IMR-90 (cell line): ENCODE results near the gene STX17. TPM values are rescaled to one million over a fixed set of nuclear protein-coding genes. Genes with fewer than 3 reads are reported as not detected.

ENCODE experiments used
- ATAC-seq: fragments of 200-7000 bp; cut with Tn5 transposase; 2 replicates; pipeline ENCODE4 v1.9.1; 2020; ENCODE audit warnings: low read depth, mild to moderate bottlenecking, moderate library complexity
- BruUV-seq: library from RNA; stranded (reverse); fragments of 400-500 nt; replicated peaks from 2 replicates; lab custom pipeline; 2021; lab: Mats Ljungman, UMichigan
- CTCF ChIA-PET: fragments of 300-600 bp; formaldehyde crosslinking; extraction: SDS; loops from one replicate; lab custom pipeline; 2021; ENCODE audit warnings: antibody characterized with exemption; lab: Yijun Ruan, JAX
- POLR2A ChIA-PET: fragments of 300-600 bp; sonication (Branson Sonifier 250); formaldehyde crosslinking; loops from one replicate; lab custom pipeline; 2022; ENCODE audit warnings: antibody characterized with exemption; ENCODE audit not compliant: unreplicated experiment; lab: Charles Lee
- DNase-seq: peaks from one replicate; pipeline ENCODE4 v3.0.0; 2013
- H2AFZ ChIP-seq: replicated peaks from 2 replicates; pipeline ENCODE3; 2013; ENCODE audit warnings: low read length, mild to moderate bottlenecking; ENCODE audit not compliant: poor library complexity
- H2AK5ac ChIP-seq: 2 replicates; pipeline ENCODE4 v1.6.1; 2013; ENCODE audit warnings: low read depth, low read length, inconsistent platforms
- H2AK9ac ChIP-seq: replicated peaks from 2 replicates; pipeline ENCODE3; 2013; ENCODE audit warnings: mild to moderate bottlenecking, low read depth, low read length, moderate library complexity; ENCODE audit not compliant: poor library complexity
- H2BK120ac ChIP-seq: 2 replicates; pipeline ENCODE4 v1.6.1; 2013; ENCODE audit warnings: low read depth, low read length, inconsistent platforms
- H2BK15ac ChIP-seq: 3 replicates; pipeline ENCODE4 v1.6.1; 2013; ENCODE audit warnings: low read depth, low read length, inconsistent platforms
- H2BK20ac ChIP-seq: 2 replicates; pipeline ENCODE4 v1.6.1; 2013; ENCODE audit warnings: low read depth, mild to moderate bottlenecking, inconsistent platforms, low read length, moderate library complexity
- H2BK5ac ChIP-seq: 2 replicates; pipeline ENCODE4 v1.6.1; 2013; ENCODE audit warnings: mild to moderate bottlenecking, low read depth, low read length, inconsistent platforms; ENCODE audit not compliant: poor library complexity, severe bottlenecking
- H3K14ac ChIP-seq: replicated peaks from 2 replicates; pipeline ENCODE4 v1.6.1; 2013; ENCODE audit warnings: low read depth, low read length, inconsistent platforms
- H3K18ac ChIP-seq: 2 replicates; pipeline ENCODE4 v1.6.1; 2013; ENCODE audit warnings: low read depth, low read length, control low read depth
- H3K23ac ChIP-seq: 2 replicates; pipeline ENCODE4 v1.6.1; 2013; ENCODE audit warnings: low read depth, low read length, inconsistent platforms
- H3K27ac ChIP-seq: 2 replicates; pipeline ENCODE4 v1.5.1; 2013; ENCODE audit warnings: mild to moderate bottlenecking, control low read depth, low read length; ENCODE audit not compliant: insufficient read depth
- H3K27me3 ChIP-seq: 2 replicates; pipeline ENCODE4 v1.6.1; 2013; ENCODE audit warnings: low read length; ENCODE audit not compliant: control insufficient read depth, insufficient read depth
- H3K36me3 ChIP-seq: 2 replicates; pipeline ENCODE4 v1.6.1; 2013; ENCODE audit warnings: low read length, mixed read lengths; ENCODE audit not compliant: control insufficient read depth, insufficient read depth
- H3K4ac ChIP-seq: 2 replicates; pipeline ENCODE4 v1.6.1; 2013; ENCODE audit warnings: low read depth, low read length, inconsistent platforms
- H3K4me1 ChIP-seq: 2 replicates; pipeline ENCODE4 v1.6.1; 2013; ENCODE audit warnings: low read length, mixed read lengths; ENCODE audit not compliant: control insufficient read depth, insufficient read depth
- H3K4me2 ChIP-seq: 2 replicates; pipeline ENCODE4 v1.6.1; 2013; ENCODE audit warnings: low read depth, mild to moderate bottlenecking, control low read depth, low read length, moderate library complexity
- H3K4me3 ChIP-seq: 2 replicates; pipeline ENCODE4 v1.5.1; 2013; ENCODE audit warnings: low read depth, mild to moderate bottlenecking, control low read depth, low read length, moderate library complexity; ENCODE audit not compliant: insufficient read depth
- H3K56ac ChIP-seq: 2 replicates; pipeline ENCODE4 v1.6.1; 2013; ENCODE audit warnings: low read length, inconsistent platforms; ENCODE audit not compliant: insufficient read depth; ENCODE audit errors: extremely low read depth
- H3K79me1 ChIP-seq, 2 experiments: 2 replicates each; pipeline ENCODE4 v1.6.1; 2013; ENCODE audit warnings: low read length in 2 of 2, inconsistent platforms in 1 of 2, low read depth in 1 of 2
- H3K9ac ChIP-seq: 2 replicates; pipeline ENCODE4 v1.6.1; 2013; ENCODE audit warnings: low read depth, low read length, control low read depth
- H3K9me1 ChIP-seq: 2 replicates; pipeline ENCODE4 v1.6.1; 2013; ENCODE audit warnings: low read length, inconsistent platforms; ENCODE audit not compliant: insufficient read depth
- H3K9me3 ChIP-seq: 2 replicates; pipeline ENCODE4 v1.6.1; 2013; ENCODE audit warnings: low read length; ENCODE audit not compliant: control insufficient read depth, insufficient read depth
- H4K20me1 ChIP-seq: 2 replicates; pipeline ENCODE4 v1.6.1; 2013; ENCODE audit warnings: low read length, inconsistent platforms; ENCODE audit not compliant: insufficient read depth
- H4K5ac ChIP-seq: 2 replicates; pipeline ENCODE4 v1.6.1; 2013; ENCODE audit warnings: mild to moderate bottlenecking, low read depth, low read length, control low read depth
- H4K8ac ChIP-seq, 2 experiments: 2 replicates each; pipeline ENCODE4 v1.6.1; 2013; ENCODE audit warnings: low read depth in 2 of 2, low read length in 2 of 2, control low read depth in 1 of 2, inconsistent platforms in 1 of 2
- H4K91ac ChIP-seq: 2 replicates; pipeline ENCODE4 v1.6.1; 2013; ENCODE audit warnings: low read depth, low read length, inconsistent platforms; ENCODE audit not compliant: insufficient read depth
- ELK1 ChIP-seq: fragments of 150-350 bp; IDR thresholded peaks from 2 replicates; pipeline ENCODE4 v1.6.1; 2016; ENCODE audit warnings: low read depth, mild to moderate bottlenecking, low read length, moderate library complexity, borderline replicate concordance
- MXI1 ChIP-seq: IDR thresholded peaks from 2 replicates; pipeline ENCODE4 v1.6.1; 2012; ENCODE audit warnings: low read depth, mild to moderate bottlenecking, low read length, moderate library complexity, borderline replicate concordance
- NFE2L2 ChIP-seq: fragments of 150-350 bp; IDR thresholded peaks from 2 replicates; pipeline ENCODE4 v1.6.1; 2016; ENCODE audit warnings: low read depth, mild to moderate bottlenecking, low read length
- POLR2A ChIP-seq: IDR thresholded peaks from 2 replicates; pipeline ENCODE4 v1.6.1; 2012; ENCODE audit warnings: mild to moderate bottlenecking, low read depth, low read length
- WGBS, 2 experiments: methylation state at CpG; one replicate each; pipeline versions ENCODE4 v1.1.5 to v1.1.7; 2013; ENCODE audit warnings: missing lambda C conversion rate in 2 of 2; ENCODE audit not compliant: insufficient read length in 1 of 2; ENCODE audit errors: extremely low coverage in 2 of 2; 5-methylcytosine and 5-hydroxymethylcytosine counted together
- dilution Hi-C: fragments of 300-500 bp; cut with HindIII; formaldehyde crosslinking; loops from one replicate; pipeline ENCODE4 v1.14.3; 2018; ENCODE audit warnings: low sequenced_read_pairs; ENCODE audit not compliant: unreplicated experiment
- in situ Hi-C: fragments of 300-500 bp; cut with MboI; formaldehyde crosslinking; loops from 3 replicates; pipeline ENCODE4 v1.14.3; 2019; ENCODE audit warnings: low sequenced_read_pairs, inconsistent platforms, mixed read lengths
- intact Hi-C: fragments of 100-400 bp; cut with micrococcal nuclease; formaldehyde crosslinking; loops from 2 replicates; pipeline ENCODE4 v1.10.0; 2022
- polyA plus RNA-seq, 3 experiments: library from polyadenylated mRNA; depleted of rRNA; stranded (reverse); fragments of >200 nt; gene quantifications; 2 replicates each; pipeline ENCODE4 v1.2.3, GENCODE V29; 2012; ENCODE audit warnings: low replicate concordance in 1 of 3
- total RNA-seq: library from RNA; depleted of rRNA; stranded (reverse); fragments of >200 nt; gene quantifications from 2 replicates; pipeline ENCODE4 v1.2.3, GENCODE V29; 2012

Gene STX17
- total and polyA plus RNA-seq, 2 of the 4 experiments (the other 2 are of a cell fraction): 6.2 to 11.7 TPM

GRCh38 chr9:99873943-99874584, 32.4 kb upstream of the STX17 start:
- no peak overlapping the region for H3K9ac ChIP-seq
- H2AK9ac ChIP-seq: no peak overlapping the region
- H2AFZ ChIP-seq: no peak overlapping the region
- no peaks in the 10 kb centered on the region for H3K79me1 ChIP-seq
- no peak overlapping the region for H3K4me3 ChIP-seq
- peaks cover 3% of the 10 kb centered on the region; the same call in 1 of the 2 replicates for H3K9me1 ChIP-seq
- H4K8ac ChIP-seq: no peak overlapping the region
- H2BK120ac ChIP-seq: no peak overlapping the region
- peaks cover 4% of the 10 kb centered on the region; the same call in 1 of the 2 replicates for H4K20me1 ChIP-seq
- H3K56ac ChIP-seq: no peak overlapping the region
- H4K5ac ChIP-seq: no peak overlapping the region
- H3K27ac ChIP-seq: no peak overlapping the region
- H3K27me3 ChIP-seq: no peaks in the 10 kb centered on the region; the same call in 1 of the 2 replicates
- no peak overlapping the region for H3K14ac ChIP-seq
- dilution Hi-C loops (no loop called here), intact Hi-C loops (no loop called here), in situ Hi-C loops (no loop called here)
- ChIA-PET POLR2A (no interaction called here), CTCF (no interaction called here)
- no peak overlapping the region for H3K4me2 ChIP-seq
- no peaks in the 10 kb centered on the region for H3K9me3 ChIP-seq
- BruUV-seq: no TSS peak
- H3K36me3 ChIP-seq: no peaks in the 10 kb centered on the region
- ATAC-seq: 0 out of 2 replicates have a peak, but pooled peaks have one; percentile 24
- peak; percentile 25 for DNase-seq
- peaks cover 6% of the 10 kb centered on the region; the same call in 1 of the 2 replicates for H3K4me1 ChIP-seq
- no CpG with 5 or more reads among the region's 4 CpGs for WGBS, 2 experiments
- no peak overlapping the region for H2BK15ac ChIP-seq
- no peak overlapping the region for H3K23ac ChIP-seq
- no peak overlapping the region for H3K4ac ChIP-seq
- no peak for TF ChIP-seq POLR2A
- TF ChIP-seq NFE2L2: no peak
- TF ChIP-seq MXI1: no peak
- TF ChIP-seq ELK1: no peak
- no peak overlapping the region for H4K91ac ChIP-seq
- no peak overlapping the region; the same call in 1 of the 2 replicates for H3K18ac ChIP-seq
- H2BK5ac ChIP-seq: no peak overlapping the region
- no peak overlapping the region for H2BK20ac ChIP-seq
- no peak overlapping the region; the same call in 1 of the 2 replicates for H2AK5ac ChIP-seq
